GM12874 (cell line): ENCODE measurements around the gene ANXA2R.

Experiments
- TF ChIP-seq, protein P1 (sequence below): IDR thresholded peaks from 2 replicates; pipeline ENCODE4 v1.5.1; 2011; ENCODE audit warnings: low read depth, mild to moderate bottlenecking, control low read depth, low read length, moderate library complexity; ENCODE audit not compliant: insufficient read depth

ANXA2R gene

DNA sequence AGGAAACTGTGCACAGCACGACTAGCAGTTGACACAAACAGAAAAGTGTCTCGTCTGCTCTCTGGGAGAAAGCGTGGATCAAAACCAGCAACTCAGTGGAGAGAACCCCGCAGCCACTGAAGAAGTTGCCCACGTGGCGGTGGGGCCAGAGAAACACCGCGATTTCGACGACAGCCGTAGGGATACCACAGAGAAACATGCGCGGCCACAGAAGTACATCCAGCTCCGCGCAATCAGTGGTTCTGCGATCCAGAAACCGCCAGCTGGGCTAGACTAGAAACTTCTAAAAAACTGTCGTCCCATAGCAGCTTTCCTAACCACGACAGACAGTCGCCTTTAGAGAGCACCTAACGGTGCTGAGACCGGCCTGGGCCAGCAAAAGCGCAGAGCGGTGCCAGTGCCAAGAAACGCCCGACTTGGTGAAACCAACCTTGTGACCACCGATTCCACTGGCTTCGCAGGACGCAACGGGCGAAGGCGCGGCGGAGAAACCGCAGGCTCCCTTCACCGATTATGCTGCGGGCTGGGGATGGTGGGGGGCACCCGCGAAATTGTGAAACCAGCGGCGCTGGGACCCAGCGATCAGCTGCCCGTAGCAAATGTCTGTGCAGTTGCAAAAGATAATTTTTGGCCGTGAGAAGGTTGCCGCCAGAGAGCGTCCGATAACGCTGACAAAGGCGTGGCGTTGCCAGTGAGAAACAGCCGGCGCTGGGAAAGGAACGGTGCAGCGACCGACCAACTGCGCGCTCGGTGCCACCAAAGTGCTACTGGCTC is 2.7 kb upstream of the ANXA2R start:
- TF ChIP-seq, protein P1, sequence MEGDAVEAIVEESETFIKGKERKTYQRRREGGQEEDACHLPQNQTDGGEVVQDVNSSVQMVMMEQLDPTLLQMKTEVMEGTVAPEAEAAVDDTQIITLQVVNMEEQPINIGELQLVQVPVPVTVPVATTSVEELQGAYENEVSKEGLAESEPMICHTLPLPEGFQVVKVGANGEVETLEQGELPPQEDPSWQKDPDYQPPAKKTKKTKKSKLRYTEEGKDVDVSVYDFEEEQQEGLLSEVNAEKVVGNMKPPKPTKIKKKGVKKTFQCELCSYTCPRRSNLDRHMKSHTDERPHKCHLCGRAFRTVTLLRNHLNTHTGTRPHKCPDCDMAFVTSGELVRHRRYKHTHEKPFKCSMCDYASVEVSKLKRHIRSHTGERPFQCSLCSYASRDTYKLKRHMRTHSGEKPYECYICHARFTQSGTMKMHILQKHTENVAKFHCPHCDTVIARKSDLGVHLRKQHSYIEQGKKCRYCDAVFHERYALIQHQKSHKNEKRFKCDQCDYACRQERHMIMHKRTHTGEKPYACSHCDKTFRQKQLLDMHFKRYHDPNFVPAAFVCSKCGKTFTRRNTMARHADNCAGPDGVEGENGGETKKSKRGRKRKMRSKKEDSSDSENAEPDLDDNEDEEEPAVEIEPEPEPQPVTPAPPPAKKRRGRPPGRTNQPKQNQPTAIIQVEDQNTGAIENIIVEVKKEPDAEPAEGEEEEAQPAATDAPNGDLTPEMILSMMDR: peak; percentile 39; the same call in 1 of the 2 replicates

DNA sequence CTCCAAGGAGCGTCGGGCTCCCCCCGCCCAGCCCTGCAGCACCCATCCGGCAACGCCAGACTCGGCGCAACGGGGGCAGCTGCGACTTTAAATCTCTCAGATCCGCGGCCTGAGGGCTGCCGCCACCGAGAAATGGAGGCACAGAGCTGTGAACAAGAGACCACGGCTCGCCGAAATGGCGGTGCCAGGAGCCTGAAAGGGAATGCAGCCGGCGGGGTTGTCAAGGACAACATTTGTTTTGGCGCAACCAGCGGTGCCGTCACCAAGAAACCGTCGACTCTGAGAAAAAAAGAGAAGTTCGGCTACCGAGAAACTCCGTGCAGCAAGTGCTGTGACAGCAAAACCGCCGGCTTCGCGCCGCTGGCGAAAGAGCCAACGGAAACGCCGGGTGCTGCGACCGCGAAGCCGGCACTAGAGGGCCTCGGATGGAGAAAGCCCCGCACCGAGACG is 2.1 kb upstream of the ANXA2R start:
- TF ChIP-seq, protein P1: peak; percentile 24; the same call in 1 of the 2 replicates

DNA sequence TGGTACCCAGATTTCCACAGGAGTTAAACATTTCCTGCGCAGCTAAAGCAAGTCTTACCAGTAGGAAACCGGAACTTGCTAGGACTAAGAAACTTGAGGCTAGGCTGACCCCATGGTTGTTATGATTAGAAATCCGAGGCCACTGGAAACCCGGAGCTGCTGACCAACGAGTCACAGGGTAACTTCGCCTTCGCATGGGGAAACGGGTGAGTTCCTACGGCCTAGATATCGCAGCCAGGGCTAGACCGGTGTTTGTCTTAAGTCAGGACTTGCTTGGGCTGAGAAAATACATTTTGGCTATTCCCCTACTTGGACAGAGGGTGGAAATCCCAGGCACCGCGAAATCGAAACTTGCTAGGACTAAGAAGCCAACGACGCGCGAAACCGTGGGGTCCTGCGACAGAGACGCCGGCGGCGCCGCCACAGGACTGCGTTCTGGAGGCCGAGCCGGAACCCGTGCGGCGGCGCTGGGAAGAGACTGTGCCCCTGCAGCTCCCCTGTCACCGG is 1.6 kb upstream of the ANXA2R start:
- TF ChIP-seq, protein P1: no peak

- TF ChIP-seq, protein P1: no peak
Observed at GRCh38 chr5:43041110-43041668, 1.1 kb upstream of the ANXA2R start.

GRCh38 chr5:43039471-43040286 is 440 bp downstream of the ANXA2R start:
- TF ChIP-seq, protein P1: peak; percentile 39

- TF ChIP-seq, protein P1: no peak
Observed at GRCh38 chr5:43039152-43039470, 1.0 kb downstream of the ANXA2R start.

DNA sequence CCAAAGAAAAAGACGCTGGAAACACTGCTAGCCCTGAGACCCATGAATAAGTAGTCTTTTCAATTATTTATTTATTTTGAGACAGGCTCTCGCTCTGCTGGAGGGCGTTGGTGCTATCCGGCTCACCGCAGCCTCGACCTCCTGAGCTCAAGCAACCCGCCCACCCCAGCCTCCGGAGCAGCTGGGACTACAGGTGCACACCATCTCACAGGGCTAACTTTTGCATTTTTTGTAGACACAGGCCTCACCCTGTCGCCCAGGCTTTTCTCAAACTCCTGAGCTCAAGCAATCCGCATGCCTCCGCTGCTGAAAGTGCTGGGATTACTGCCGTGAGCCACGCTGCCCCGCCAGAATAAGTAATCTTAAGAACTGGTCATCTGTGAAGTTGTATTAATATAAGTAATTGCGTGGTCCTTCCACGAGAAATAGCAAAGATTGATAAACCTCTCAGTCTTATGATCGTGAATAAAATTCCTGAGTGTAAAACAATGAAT is 1.6 kb downstream of the ANXA2R start:
- TF ChIP-seq, protein P1: no peak
